CD4-positive, alpha-beta T cell treated with Interleukin-1 beta for 1 hour (primary cell): ENCODE data around the gene ST6GALNAC5.
"Not testable (repeated sequence)": the region's sequence is repeated elsewhere in the genome, so short reads cannot be mapped to it uniquely, and the experiment has no call there.

ENCODE experiments used
- DNase-seq, 2 donors: peaks; one replicate each; pipeline ENCODE4 v3.0.0-alpha.2; 2020 to 2022

ST6GALNAC5 gene

GRCh38 chr1:76867342-76868130 is at the start of gene ST6GALNAC5:
Gene ST6GALNAC5 (plus strand): TSS chr1:76867480.
- DNase-seq = no peak

DNA sequence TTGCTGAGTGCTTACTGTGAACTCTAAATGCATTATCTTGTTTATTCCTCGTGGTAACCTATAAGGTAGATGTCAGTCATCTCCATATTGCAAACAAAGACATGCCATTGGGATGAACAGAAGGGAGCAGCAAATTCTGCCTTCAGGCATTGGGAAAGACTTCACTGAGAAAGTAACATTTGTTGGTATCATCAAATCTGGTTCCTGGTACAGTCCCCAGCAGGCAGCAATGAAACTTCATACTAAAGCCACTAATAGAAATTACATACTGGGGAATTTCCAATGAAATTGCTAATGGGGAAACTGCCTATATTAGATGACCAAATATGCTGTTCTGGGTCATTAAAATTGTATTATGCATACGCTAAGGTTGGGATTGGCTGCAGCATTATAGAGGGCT is 47.3 kb upstream of the ST6GALNAC5 start:
- DNase-seq = no peak

- DNase-seq = not testable (repeated sequence)
Measured at GRCh38 chr1:76822961-76823360, 44.3 kb upstream of the ST6GALNAC5 start.

DNA sequence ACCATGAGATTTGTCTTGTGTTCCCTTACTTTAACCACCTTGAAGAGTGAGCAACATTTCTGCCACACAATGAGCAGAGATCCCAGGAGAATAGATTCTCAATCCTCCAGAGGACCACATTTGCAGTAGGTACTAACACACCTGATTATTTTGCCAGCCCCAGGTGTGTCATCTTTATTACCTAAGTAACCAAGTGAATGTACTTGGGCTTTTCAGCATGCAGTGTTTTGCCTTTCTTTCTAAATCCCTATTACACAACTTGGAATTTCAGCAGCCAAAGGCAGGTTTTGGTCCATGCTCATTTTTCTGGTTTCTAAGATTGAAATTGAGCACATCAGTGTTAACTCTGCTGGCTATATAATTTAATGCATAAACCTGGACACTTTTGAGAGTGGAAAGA is 43.2 kb upstream of the ST6GALNAC5 start:
- DNase-seq = no peak

GRCh38 chr1:76826072-76826845 is 41.0 kb upstream of the ST6GALNAC5 start:
- DNase-seq = no peak

- no peak for DNase-seq
Measured at GRCh38 chr1:76827066-76827465, 40.2 kb upstream of the ST6GALNAC5 start.

- DNase-seq = no peak
Measured at GRCh38 chr1:76830373-76830772, 36.9 kb upstream of the ST6GALNAC5 start.

DNA sequence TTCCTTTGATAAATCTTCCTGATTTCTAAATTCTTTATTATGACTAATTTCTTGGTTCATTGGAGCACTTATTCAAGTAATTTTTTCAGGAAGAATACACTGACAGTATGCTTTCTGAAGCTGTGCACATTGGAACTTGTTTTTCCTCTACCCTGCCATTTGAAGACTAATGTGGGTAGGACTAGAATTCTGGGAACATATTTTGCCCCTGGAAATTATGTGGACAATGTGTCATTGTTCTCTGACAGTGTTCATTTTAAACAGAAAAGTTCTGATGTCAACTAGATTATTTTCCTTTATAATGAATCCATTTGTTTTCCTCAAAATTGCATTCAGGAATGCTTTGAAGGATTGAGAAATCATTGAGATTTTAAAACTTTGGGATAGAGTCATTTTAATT is 34.8 kb upstream of the ST6GALNAC5 start:
- no peak for DNase-seq

DNA sequence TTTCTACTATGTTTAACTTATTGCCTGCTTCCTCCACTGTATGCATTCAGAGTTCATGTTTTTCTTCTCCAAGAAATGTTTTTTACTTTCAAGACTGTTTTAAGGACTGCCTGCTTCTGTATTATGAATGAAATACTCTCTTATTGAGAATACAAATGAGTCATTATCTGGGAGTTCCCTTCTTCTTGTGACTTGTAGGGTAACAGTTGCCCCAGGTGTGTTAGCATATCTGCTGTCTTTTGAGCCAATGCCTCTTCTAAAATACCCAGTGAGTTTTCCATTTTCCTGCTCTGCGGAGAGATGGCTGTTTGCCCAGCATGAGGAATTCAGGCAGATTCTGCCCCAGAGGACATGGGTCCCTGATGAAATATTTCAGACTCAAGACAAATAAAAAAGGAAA is 34.1 kb upstream of the ST6GALNAC5 start:
- no peak for DNase-seq

GRCh38 chr1:76833856-76834255 is 33.4 kb upstream of the ST6GALNAC5 start:
- DNase-seq = no peak

- DNase-seq = no peak
Measured at GRCh38 chr1:76835203-76835602, 32.1 kb upstream of the ST6GALNAC5 start.

DNA sequence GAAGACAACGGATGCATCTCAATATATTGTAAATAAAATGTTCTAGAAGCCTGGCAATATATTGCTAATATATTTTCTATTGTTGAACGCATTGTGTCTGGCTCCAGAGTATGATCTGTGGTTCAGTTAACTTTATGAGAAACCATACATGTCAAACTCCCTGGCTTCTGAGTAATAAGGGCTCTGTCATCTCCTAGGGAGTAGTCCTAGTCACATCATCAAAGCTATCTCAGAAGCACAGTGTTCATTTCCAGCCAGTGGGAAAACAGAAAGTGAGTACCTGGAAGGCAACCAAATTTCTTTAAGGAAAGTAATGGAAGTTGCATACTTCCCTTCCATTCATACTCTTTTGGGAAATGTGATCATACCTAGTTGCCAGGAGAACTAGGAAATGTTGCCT is 27.0 kb upstream of the ST6GALNAC5 start:
- no peak for DNase-seq

DNA sequence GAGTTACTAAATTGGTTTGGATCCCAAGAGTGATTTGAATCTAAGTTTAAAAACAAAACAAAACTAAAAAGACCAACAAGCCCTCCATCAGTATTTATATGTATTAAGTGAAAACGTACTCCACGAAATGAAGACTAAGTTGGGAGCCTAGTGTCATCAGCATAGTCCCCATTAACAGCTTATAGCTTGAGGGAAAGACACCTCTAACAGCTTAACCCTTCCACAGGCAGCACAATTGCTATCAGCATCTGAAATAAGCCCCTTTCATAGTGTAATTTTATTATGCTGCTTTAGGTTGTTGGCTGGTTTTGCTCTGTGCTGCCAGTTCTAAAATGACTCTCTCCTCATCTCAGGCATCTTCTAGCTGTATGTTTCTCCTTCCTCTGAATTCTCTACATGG is 25.8 kb upstream of the ST6GALNAC5 start:
- DNase-seq = no peak

GRCh38 chr1:76843821-76844464 is 23.3 kb upstream of the ST6GALNAC5 start:
- peak in 1 of 2 donors; percentile 3 for DNase-seq

DNA sequence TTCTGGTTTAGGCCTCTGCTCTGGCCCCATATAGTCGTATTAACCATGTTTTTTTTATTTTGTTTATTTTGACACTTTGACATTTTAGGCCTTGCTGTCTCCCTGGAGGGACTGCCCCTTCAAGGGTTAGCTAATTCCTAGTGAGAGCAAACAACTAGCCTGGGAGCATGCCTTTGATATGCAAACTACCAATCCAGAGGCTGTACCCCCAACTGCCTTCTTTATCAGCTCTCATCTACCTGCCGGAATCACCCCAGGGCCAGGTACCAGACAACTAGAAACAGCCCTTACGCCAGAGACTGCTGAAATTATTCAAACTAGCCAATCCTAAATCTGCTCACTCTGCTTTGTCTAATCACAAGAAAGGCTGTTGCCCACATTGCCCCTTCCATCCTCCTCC is 13.0 kb upstream of the ST6GALNAC5 start:
- no peak for DNase-seq

GRCh38 chr1:76856104-76856503 is 11.2 kb upstream of the ST6GALNAC5 start:
- DNase-seq = no peak

GRCh38 chr1:76857138-76857537 is 10.1 kb upstream of the ST6GALNAC5 start:
- no peak for DNase-seq

GRCh38 chr1:76857973-76858372 is 9.3 kb upstream of the ST6GALNAC5 start:
- no peak for DNase-seq

DNA sequence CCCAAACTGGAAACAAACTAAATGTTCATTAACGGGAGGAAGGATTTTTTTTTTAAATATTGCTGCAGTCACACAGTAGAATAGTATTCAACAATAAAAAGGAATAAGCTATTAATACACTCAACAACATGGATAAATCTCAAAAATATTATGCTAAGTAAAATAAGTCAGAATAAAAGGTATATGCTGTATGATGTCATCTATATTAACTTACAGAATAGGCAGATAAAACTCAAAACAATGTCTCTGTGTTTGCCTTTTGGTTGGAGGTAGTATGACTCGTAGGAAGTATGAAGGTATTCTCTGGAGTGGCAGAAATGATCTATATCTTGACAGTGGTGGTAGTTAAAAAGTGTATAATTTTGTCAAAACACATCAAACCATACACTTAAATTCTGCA is 6.1 kb upstream of the ST6GALNAC5 start:
- no peak for DNase-seq

GRCh38 chr1:76862447-76862846 is 4.8 kb upstream of the ST6GALNAC5 start:
- no peak for DNase-seq

DNA sequence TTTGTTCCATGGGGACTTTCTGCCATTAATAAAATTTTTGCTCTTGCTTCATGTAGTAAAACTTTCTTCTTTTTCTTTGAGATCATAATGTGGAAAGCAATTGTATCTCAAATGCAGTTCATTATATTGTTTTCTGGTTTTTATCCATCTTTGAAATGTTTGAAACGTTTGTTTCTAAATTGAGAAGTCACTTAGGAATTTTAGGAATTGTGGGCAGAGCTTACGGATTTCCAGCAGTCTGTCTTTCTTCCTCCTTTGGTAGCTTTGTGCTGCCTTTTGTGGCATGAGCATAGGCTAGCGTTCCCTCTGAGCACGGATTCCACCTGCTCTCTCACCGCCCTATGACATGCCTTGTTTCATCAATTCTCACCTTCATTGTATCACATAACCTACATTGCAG is 2.9 kb upstream of the ST6GALNAC5 start:
- no peak for DNase-seq

DNA sequence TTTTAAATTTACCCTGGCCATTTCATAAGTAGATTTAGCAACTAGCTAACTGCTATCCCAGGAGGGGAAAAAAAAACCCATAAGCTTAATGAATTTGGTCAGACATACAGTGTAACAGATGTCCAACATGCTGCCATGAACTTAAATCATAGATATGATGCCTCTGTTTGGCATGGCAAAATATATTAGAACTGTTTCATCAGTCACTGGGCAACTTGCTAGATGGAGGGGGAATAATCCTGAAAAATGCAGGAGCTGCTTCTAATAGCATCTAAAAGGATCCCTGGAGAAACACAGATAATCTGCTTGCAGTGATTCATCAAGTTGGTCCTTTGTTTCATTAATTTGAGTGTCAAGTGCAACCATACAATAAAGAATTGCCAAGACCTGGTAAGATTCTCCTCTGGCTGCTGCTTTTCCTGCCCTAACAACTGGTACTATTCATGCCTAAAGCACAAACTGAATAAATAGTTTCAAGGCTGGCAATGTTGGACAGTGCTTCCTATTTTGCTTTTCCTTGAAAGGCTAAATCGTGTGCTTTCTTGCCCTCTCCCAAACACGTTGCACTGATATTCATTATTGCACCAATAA is 1.5 kb upstream of the ST6GALNAC5 start:
- DNase-seq = no peak

- no peak for DNase-seq
Measured at GRCh38 chr1:76866566-76866965, 714 bp upstream of the ST6GALNAC5 start.
